GM23338 (cell line): ENCODE results near the gene CHCHD3. TPM values are rescaled to one million over a fixed set of nuclear protein-coding genes. Genes with fewer than 3 reads are reported as not detected.

Source experiments
- ATAC-seq: fragments of 200-7000 bp; cut with Tn5 transposase; 3 replicates; pipeline ENCODE4 v1.9.1; 2020
- DNase-seq: peaks from one replicate; pipeline ENCODE4 v3.0.0-alpha.2; 2015; ENCODE audit warnings: low spot score
- H2AFZ ChIP-seq: fragments of 200-600 bp; sonication (generic); 2 replicates; pipeline ENCODE4 v1.8.0; 2016; ENCODE audit warnings: antibody characterized with exemption, mild to moderate bottlenecking, moderate library complexity
- H3F3A ChIP-seq: fragments of 200-600 bp; sonication (generic); replicated peaks from 2 replicates; pipeline ENCODE4 v1.8.0; 2017; ENCODE audit warnings: antibody characterized with exemption, mixed run types, low read depth
- H3K27ac ChIP-seq: fragments of 200-600 bp; sonication (generic); 2 replicates; pipeline ENCODE4 v1.6.1; 2016; ENCODE audit warnings: low read depth
- H3K27me3 ChIP-seq: fragments of 200-600 bp; sonication (generic); 2 replicates; pipeline ENCODE4 v1.8.0; 2016; ENCODE audit warnings: mild to moderate bottlenecking, mixed run types, moderate library complexity; ENCODE audit not compliant: insufficient read depth
- H3K36me3 ChIP-seq: fragments of 200-600 bp; sonication (generic); 2 replicates; pipeline ENCODE4 v1.8.0; 2016; ENCODE audit warnings: mild to moderate bottlenecking; ENCODE audit not compliant: insufficient read depth
- H3K4me1 ChIP-seq: fragments of 200-600 bp; sonication (generic); 2 replicates; pipeline ENCODE4 v1.8.0; 2016; ENCODE audit warnings: mild to moderate bottlenecking, moderate library complexity; ENCODE audit not compliant: insufficient read depth
- H3K4me2 ChIP-seq: fragments of 200-600 bp; sonication (generic); 2 replicates; pipeline ENCODE4 v1.7.1; 2017; ENCODE audit warnings: mixed run types
- H3K4me3 ChIP-seq: fragments of 200-600 bp; sonication (generic); 2 replicates; pipeline ENCODE4 v1.6.1; 2016; ENCODE audit warnings: mixed run types
- H3K79me2 ChIP-seq: fragments of 200-600 bp; sonication (generic); replicated peaks from 2 replicates; pipeline ENCODE4 v1.8.0; 2017; ENCODE audit warnings: mild to moderate bottlenecking; ENCODE audit not compliant: insufficient read depth
- H3K9me2 ChIP-seq: fragments of 200-600 bp; sonication (generic); 2 replicates; pipeline ENCODE4 v1.8.0; 2017; ENCODE audit not compliant: insufficient read depth
- H4K20me1 ChIP-seq: fragments of 200-600 bp; sonication (generic); replicated peaks from 2 replicates; pipeline ENCODE4 v1.8.0; 2017; ENCODE audit warnings: mild to moderate bottlenecking; ENCODE audit not compliant: insufficient read depth
- H3K27ac Mint-ChIP-seq: 2 replicates; pipeline ENCODE4 v1.8.0; 2020; ENCODE audit warnings: inconsistent platforms, mild to moderate bottlenecking, moderate library complexity, mixed read lengths
- H3K27me3 Mint-ChIP-seq: 3 replicates; pipeline ENCODE4 v1.8.0; 2022; ENCODE audit warnings: low read depth, mild to moderate bottlenecking, moderate library complexity, mixed read lengths, inconsistent platforms; ENCODE audit not compliant: insufficient read depth, poor library complexity
- H3K36me3 Mint-ChIP-seq: 3 replicates; pipeline ENCODE4 v1.8.0; 2021; ENCODE audit warnings: low read depth, mild to moderate bottlenecking, inconsistent platforms, moderate library complexity, mixed read lengths
- H3K4me1 Mint-ChIP-seq: 3 replicates; pipeline ENCODE4 v1.8.0; 2020; ENCODE audit warnings: mild to moderate bottlenecking, inconsistent platforms, mixed read lengths
- H3K4me3 Mint-ChIP-seq: 3 replicates; pipeline ENCODE4 v1.8.0; 2021; ENCODE audit warnings: moderate library complexity, mild to moderate bottlenecking, inconsistent platforms, mixed read lengths
- H3K9me3 Mint-ChIP-seq: 3 replicates; pipeline ENCODE4 v1.8.0; 2020; ENCODE audit warnings: moderate library complexity, mild to moderate bottlenecking, inconsistent platforms, mixed read lengths
- CREB1 ChIP-seq: fragments of 250-450 bp; sonication (Bioruptor Pico); IDR thresholded peaks from 2 replicates; pipeline ENCODE4 v1.5.0; 2020; ENCODE audit warnings: low read depth, mild to moderate bottlenecking, moderate library complexity
- EZH2 ChIP-seq: fragments of 200-600 bp; sonication (generic); IDR thresholded peaks from one replicate; pipeline ENCODE4 v1.8.0; 2017; ENCODE audit warnings: antibody characterized with exemption, mild to moderate bottlenecking, low read depth; ENCODE audit not compliant: unreplicated experiment
- EZH2phosphoT487 ChIP-seq: fragments of 200-600 bp; sonication (generic); IDR thresholded peaks from one replicate; pipeline ENCODE4 v1.8.1; 2018; ENCODE audit warnings: antibody characterized with exemption; ENCODE audit not compliant: unreplicated experiment
- JUNB ChIP-seq: IDR thresholded peaks from one replicate; pipeline ENCODE4 v1.6.1; 2016; ENCODE audit warnings: antibody characterized with exemption; ENCODE audit not compliant: unreplicated experiment
- NANOG ChIP-seq: IDR thresholded peaks from 2 replicates; pipeline ENCODE4 v1.6.1; 2016; ENCODE audit warnings: antibody characterized with exemption, borderline replicate concordance
- POLR2AphosphoS5 ChIP-seq: IDR thresholded peaks from 2 replicates; pipeline ENCODE4 v1.6.1; 2016; ENCODE audit warnings: antibody characterized with exemption, low read depth
- ZNF114 ChIP-seq: fragments of 250-450 bp; sonication (Bioruptor Pico); IDR thresholded peaks from 2 replicates; pipeline ENCODE4 v1.5.0; 2020; ENCODE audit warnings: mild to moderate bottlenecking, moderate library complexity
- ZNF331 ChIP-seq: fragments of 250-450 bp; sonication (Bioruptor Pico); IDR thresholded peaks from 2 replicates; pipeline ENCODE4 v1.5.0; 2020; ENCODE audit warnings: low read depth, mild to moderate bottlenecking, moderate library complexity
- polyA plus RNA-seq: library from polyadenylated mRNA; unstranded; fragments of >200 nt; fragmentation: Nextera tagmentation; extraction: Ambion mirVana; gene quantifications from 2 replicates; pipeline ENCODE4 v1.2.1, GENCODE V29; 2016
- total RNA-seq: library from RNA; depleted of rRNA; stranded (reverse); fragments of >200 nt; shearing (Covaris generic); gene quantifications from 2 replicates; pipeline ENCODE4 v1.2.3, GENCODE V29; 2014
- TF ChIP-seq, protein P1 (sequence below): fragments of 250-450 bp; sonication (Bioruptor Pico); IDR thresholded peaks from 2 replicates; pipeline ENCODE4 v1.5.0; 2020; ENCODE audit warnings: mild to moderate bottlenecking, moderate library complexity
- TF ChIP-seq, protein P2 (sequence below), 2 experiments: fragments of 200-600 bp in 1 of 2; sonication (generic) in 1 of 2; conservative IDR thresholded peaks; 2 replicates each; pipeline versions ENCODE4 v1.5.1 to v1.6.1; 2016 to 2017; ENCODE audit warnings: antibody characterized with exemption in 2 of 2, low read depth in 2 of 2, mild to moderate bottlenecking in 2 of 2, moderate library complexity in 1 of 2
- TF ChIP-seq, protein P3 (sequence below): IDR thresholded peaks from one replicate; pipeline ENCODE4 v1.6.1; 2018; ENCODE audit warnings: antibody characterized with exemption; ENCODE audit not compliant: unreplicated experiment

The CHCHD3 gene
- total and polyA plus RNA-seq, 2 experiments from 2014 or later, result 107 to 131 TPM

DNA sequence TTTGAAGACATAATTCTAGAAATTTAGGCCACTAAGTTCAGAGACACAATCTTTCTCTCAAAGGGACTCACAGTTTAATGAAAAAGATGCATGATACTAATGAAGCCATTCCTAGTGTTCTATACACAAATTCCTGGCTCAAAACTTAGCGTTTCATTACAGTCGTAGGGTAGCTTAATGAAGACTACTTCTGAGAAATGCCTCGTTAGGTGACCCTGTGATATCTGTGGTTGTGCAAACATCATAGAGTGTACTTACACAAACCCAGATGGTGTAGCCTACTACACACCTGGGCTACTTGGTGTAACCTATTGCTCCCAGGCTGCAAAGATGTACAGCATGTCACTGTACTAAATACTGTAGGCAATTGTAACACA lies 488 bp upstream of the CHCHD3 start:
- H3K4me3 ChIP-seq, result no peak overlapping the region
- H3K4me3 Mint-ChIP-seq, result peak overlapping the region; percentile 88
- peak overlapping the region; percentile 89 for H2AFZ ChIP-seq
- no peaks in the 10 kb centered on the region; the same call in 1 of the 2 replicates for H4K20me1 ChIP-seq
- peaks cover 29% of the 10 kb centered on the region for H3K4me1 ChIP-seq
- H3K9me3 Mint-ChIP-seq, result no peaks in the 10 kb centered on the region
- no peaks in the 10 kb centered on the region for H3K36me3 ChIP-seq
- H3K9me2 ChIP-seq, result no peaks in the 10 kb centered on the region
- H3K4me1 Mint-ChIP-seq, result peaks cover 32% of the 10 kb centered on the region
- H3K79me2 ChIP-seq, result peaks cover 44% of the 10 kb centered on the region
- no peak overlapping the region for H3K4me2 ChIP-seq
- H3K27me3 ChIP-seq, result no peaks in the 10 kb centered on the region
- H3F3A ChIP-seq, result no peaks in the 10 kb centered on the region
- no peaks in the 10 kb centered on the region for H3K36me3 Mint-ChIP-seq
- no peak overlapping the region for H3K27ac ChIP-seq
- H3K27ac Mint-ChIP-seq, result peak overlapping the region; percentile 67; the same call in 1 of the 2 replicates
- peaks cover 2% of the 10 kb centered on the region for H3K27me3 Mint-ChIP-seq
- ATAC-seq (no peak), DNase-seq (no peak)
- TF ChIP-seq ZNF331 (CRISPR knock-in tag), result no peak
- TF ChIP-seq, protein P1, sequence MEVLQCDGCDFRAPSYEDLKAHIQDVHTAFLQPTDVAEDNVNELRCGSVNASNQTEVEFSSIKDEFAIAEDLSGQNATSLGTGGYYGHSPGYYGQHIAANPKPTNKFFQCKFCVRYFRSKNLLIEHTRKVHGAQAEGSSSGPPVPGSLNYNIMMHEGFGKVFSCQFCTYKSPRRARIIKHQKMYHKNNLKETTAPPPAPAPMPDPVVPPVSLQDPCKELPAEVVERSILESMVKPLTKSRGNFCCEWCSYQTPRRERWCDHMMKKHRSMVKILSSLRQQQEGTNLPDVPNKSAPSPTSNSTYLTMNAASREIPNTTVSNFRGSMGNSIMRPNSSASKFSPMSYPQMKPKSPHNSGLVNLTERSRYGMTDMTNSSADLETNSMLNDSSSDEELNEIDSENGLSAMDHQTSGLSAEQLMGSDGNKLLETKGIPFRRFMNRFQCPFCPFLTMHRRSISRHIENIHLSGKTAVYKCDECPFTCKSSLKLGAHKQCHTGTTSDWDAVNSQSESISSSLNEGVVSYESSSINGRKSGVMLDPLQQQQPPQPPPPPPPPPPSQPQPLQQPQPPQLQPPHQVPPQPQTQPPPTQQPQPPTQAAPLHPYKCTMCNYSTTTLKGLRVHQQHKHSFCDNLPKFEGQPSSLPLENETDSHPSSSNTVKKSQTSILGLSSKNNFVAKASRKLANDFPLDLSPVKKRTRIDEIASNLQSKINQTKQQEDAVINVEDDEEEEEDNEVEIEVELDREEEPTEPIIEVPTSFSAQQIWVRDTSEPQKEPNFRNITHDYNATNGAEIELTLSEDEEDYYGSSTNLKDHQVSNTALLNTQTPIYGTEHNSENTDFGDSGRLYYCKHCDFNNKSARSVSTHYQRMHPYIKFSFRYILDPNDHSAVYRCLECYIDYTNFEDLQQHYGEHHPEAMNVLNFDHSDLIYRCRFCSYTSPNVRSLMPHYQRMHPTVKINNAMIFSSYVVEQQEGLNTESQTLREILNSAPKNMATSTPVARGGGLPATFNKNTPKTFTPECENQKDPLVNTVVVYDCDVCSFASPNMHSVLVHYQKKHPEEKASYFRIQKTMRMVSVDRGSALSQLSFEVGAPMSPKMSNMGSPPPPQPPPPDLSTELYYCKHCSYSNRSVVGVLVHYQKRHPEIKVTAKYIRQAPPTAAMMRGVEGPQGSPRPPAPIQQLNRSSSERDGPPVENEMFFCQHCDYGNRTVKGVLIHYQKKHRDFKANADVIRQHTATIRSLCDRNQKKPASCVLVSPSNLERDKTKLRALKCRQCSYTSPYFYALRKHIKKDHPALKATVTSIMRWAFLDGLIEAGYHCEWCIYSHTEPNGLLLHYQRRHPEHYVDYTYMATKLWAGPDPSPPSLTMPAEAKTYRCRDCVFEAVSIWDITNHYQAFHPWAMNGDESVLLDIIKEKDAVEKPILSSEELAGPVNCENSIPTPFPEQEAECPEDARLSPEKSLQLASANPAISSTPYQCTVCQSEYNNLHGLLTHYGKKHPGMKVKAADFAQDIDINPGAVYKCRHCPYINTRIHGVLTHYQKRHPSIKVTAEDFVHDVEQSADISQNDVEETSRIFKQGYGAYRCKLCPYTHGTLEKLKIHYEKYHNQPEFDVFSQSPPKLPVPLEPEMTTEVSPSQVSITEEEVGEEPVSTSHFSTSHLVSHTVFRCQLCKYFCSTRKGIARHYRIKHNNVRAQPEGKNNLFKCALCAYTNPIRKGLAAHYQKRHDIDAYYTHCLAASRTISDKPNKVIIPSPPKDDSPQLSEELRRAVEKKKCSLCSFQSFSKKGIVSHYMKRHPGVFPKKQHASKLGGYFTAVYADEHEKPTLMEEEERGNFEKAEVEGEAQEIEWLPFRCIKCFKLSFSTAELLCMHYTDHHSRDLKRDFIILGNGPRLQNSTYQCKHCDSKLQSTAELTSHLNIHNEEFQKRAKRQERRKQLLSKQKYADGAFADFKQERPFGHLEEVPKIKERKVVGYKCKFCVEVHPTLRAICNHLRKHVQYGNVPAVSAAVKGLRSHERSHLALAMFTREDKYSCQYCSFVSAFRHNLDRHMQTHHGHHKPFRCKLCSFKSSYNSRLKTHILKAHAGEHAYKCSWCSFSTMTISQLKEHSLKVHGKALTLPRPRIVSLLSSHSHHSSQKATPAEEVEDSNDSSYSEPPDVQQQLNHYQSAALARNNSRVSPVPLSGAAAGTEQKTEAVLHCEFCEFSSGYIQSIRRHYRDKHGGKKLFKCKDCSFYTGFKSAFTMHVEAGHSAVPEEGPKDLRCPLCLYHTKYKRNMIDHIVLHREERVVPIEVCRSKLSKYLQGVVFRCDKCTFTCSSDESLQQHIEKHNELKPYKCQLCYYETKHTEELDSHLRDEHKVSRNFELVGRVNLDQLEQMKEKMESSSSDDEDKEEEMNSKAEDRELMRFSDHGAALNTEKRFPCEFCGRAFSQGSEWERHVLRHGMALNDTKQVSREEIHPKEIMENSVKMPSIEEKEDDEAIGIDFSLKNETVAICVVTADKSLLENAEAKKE (CRISPR knock-in tag), result no peak
- TF ChIP-seq ZNF114 (CRISPR knock-in tag), result no peak
- no peak for TF ChIP-seq EZH2
- no peak for TF ChIP-seq EZH2phosphoT487
- no peak for TF ChIP-seq CREB1
- TF ChIP-seq POLR2AphosphoS5, result no peak
- no peak for TF ChIP-seq JUNB
- TF ChIP-seq, protein P2, sequence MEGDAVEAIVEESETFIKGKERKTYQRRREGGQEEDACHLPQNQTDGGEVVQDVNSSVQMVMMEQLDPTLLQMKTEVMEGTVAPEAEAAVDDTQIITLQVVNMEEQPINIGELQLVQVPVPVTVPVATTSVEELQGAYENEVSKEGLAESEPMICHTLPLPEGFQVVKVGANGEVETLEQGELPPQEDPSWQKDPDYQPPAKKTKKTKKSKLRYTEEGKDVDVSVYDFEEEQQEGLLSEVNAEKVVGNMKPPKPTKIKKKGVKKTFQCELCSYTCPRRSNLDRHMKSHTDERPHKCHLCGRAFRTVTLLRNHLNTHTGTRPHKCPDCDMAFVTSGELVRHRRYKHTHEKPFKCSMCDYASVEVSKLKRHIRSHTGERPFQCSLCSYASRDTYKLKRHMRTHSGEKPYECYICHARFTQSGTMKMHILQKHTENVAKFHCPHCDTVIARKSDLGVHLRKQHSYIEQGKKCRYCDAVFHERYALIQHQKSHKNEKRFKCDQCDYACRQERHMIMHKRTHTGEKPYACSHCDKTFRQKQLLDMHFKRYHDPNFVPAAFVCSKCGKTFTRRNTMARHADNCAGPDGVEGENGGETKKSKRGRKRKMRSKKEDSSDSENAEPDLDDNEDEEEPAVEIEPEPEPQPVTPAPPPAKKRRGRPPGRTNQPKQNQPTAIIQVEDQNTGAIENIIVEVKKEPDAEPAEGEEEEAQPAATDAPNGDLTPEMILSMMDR (conservative IDR thresholded peaks at IDR 0.05; ENCODE audit: low read depth in 2 of 2), result no peak
- TF ChIP-seq, protein P3, sequence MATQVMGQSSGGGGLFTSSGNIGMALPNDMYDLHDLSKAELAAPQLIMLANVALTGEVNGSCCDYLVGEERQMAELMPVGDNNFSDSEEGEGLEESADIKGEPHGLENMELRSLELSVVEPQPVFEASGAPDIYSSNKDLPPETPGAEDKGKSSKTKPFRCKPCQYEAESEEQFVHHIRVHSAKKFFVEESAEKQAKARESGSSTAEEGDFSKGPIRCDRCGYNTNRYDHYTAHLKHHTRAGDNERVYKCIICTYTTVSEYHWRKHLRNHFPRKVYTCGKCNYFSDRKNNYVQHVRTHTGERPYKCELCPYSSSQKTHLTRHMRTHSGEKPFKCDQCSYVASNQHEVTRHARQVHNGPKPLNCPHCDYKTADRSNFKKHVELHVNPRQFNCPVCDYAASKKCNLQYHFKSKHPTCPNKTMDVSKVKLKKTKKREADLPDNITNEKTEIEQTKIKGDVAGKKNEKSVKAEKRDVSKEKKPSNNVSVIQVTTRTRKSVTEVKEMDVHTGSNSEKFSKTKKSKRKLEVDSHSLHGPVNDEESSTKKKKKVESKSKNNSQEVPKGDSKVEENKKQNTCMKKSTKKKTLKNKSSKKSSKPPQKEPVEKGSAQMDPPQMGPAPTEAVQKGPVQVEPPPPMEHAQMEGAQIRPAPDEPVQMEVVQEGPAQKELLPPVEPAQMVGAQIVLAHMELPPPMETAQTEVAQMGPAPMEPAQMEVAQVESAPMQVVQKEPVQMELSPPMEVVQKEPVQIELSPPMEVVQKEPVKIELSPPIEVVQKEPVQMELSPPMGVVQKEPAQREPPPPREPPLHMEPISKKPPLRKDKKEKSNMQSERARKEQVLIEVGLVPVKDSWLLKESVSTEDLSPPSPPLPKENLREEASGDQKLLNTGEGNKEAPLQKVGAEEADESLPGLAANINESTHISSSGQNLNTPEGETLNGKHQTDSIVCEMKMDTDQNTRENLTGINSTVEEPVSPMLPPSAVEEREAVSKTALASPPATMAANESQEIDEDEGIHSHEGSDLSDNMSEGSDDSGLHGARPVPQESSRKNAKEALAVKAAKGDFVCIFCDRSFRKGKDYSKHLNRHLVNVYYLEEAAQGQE, result no peak
- TF ChIP-seq NANOG, result no peak
